Colonic mucosa (tissue), 4 donors: ENCODE data around the gene C1orf174. TPM values are rescaled to one million over a fixed set of nuclear protein-coding genes. Genes with fewer than 3 reads are reported as not detected.

Experiments
- DNase-seq: peaks from one replicate; pipeline ENCODE4 v3.0.0-alpha.2; 2020
- H3K27ac ChIP-seq: fragments of 200-600 bp; one replicate; pipeline ENCODE4 v1.8.0; 2021
- H3K27me3 ChIP-seq: fragments of 200-600 bp; one replicate; pipeline ENCODE4 v1.8.0; 2021
- H3K36me3 ChIP-seq: fragments of 200-600 bp; one replicate; pipeline ENCODE4 v1.8.0; 2021
- H3K4me1 ChIP-seq: fragments of 200-600 bp; one replicate; pipeline ENCODE4 v1.8.0; 2021; ENCODE audit warnings: mild to moderate bottlenecking
- H3K4me3 ChIP-seq: fragments of 200-600 bp; one replicate; pipeline ENCODE4 v1.8.0; 2021
- H3K9ac ChIP-seq, 2 donors: one replicate each; pipeline ENCODE4 v1.7.0; 2013; ENCODE audit warnings: control low read depth in 2 of 2, low read depth in 2 of 2, low read length in 2 of 2
- H3K9me3 ChIP-seq: fragments of 200-600 bp; one replicate; pipeline ENCODE4 v1.8.0; 2021
- CTCF ChIP-seq: fragments of 200-600 bp; IDR thresholded peaks from one replicate; pipeline ENCODE4 v1.8.0; 2022; ENCODE audit warnings: antibody characterized with exemption, mild to moderate bottlenecking
- intact Hi-C: fragments of 100-400 bp; cut with DNase I; formaldehyde crosslinking; loops from one replicate; pipeline ENCODE4 v1.14.1; 2022
- total RNA-seq, 2 donors: library from RNA; stranded (reverse); fragmentation: NEBNext Ultra II Directional in 1 of 2; extraction: Animal tissue kit (Norgen Biotek cat#: 25700) in 1 of 2; gene quantifications; one replicate each; pipeline ENCODE4 v1.2.1, GENCODE V29; 2021
- donor health status: healthy.
- donor health status: DM: no; HTN: no; CAD: no.
- donor health status: DM: no; HTN: no; CAD: no.

Gene C1orf174
- total RNA-seq, 2 donors from 2014 or later: 19.4 to 32.8 TPM

GRCh38 chr1:3906672-3907020 lies 6.6 kb upstream of the C1orf174 start:
- no peaks in the 10 kb centered on the region for H3K36me3 ChIP-seq
- H3K4me1 ChIP-seq: no peaks in the 10 kb centered on the region
- no peak overlapping the region for H3K27ac ChIP-seq
- no peaks in the 10 kb centered on the region for H3K9me3 ChIP-seq
- no peaks in the 10 kb centered on the region for H3K27me3 ChIP-seq
- no peak overlapping the region for H3K4me3 ChIP-seq
- intact Hi-C loops: no loop called here
- no peak for DNase-seq
- H3K9ac ChIP-seq: no peak overlapping the region
- no peak for TF ChIP-seq CTCF

GRCh38 chr1:3905953-3906671 lies 6.0 kb upstream of the C1orf174 start:
- H3K27ac ChIP-seq: no peak overlapping the region
- no peak overlapping the region for H3K9ac ChIP-seq
- H3K36me3 ChIP-seq: no peaks in the 10 kb centered on the region
- no peaks in the 10 kb centered on the region for H3K27me3 ChIP-seq
- no peaks in the 10 kb centered on the region for H3K4me1 ChIP-seq
- TF ChIP-seq CTCF: no peak
- DNase-seq: no peak
- intact Hi-C loops: no loop called here
- H3K9me3 ChIP-seq: no peaks in the 10 kb centered on the region
- H3K4me3 ChIP-seq: no peak overlapping the region

- DNase-seq: no peak
- Histone ChIP-seq H3K36me3 (no peaks in the 10 kb centered on the region), H3K4me3 (no peak overlapping the region), H3K27me3 (no peaks in the 10 kb centered on the region), H3K27ac (no peak overlapping the region), H3K9ac (no peak overlapping the region), H3K4me1 (no peaks in the 10 kb centered on the region), H3K9me3 (no peaks in the 10 kb centered on the region)
- intact Hi-C loops: no loop called here
- TF ChIP-seq CTCF: no peak
Observed at GRCh38 chr1:3905266-3905952, 5.3 kb upstream of the C1orf174 start.

GRCh38 chr1:3904843-3905185 lies 4.7 kb upstream of the C1orf174 start:
- TF ChIP-seq CTCF: no peak
- intact Hi-C loops: no loop called here
- Histone ChIP-seq H3K27ac (no peak overlapping the region), H3K4me1 (no peaks in the 10 kb centered on the region), H3K9ac (no peak overlapping the region), H3K4me3 (no peak overlapping the region), H3K9me3 (no peaks in the 10 kb centered on the region), H3K36me3 (no peaks in the 10 kb centered on the region), H3K27me3 (no peaks in the 10 kb centered on the region)
- DNase-seq: no peak

GRCh38 chr1:3904006-3904842 lies 4.2 kb upstream of the C1orf174 start:
- H3K4me3 ChIP-seq: no peak overlapping the region
- TF ChIP-seq CTCF: no peak
- H3K27ac ChIP-seq: no peak overlapping the region
- H3K36me3 ChIP-seq: no peaks in the 10 kb centered on the region
- no peak overlapping the region for H3K9ac ChIP-seq
- intact Hi-C loops: no loop called here
- H3K4me1 ChIP-seq: no peaks in the 10 kb centered on the region
- no peaks in the 10 kb centered on the region for H3K9me3 ChIP-seq
- DNase-seq: no peak
- no peaks in the 10 kb centered on the region for H3K27me3 ChIP-seq
